GM18519 (cell line): ENCODE measurements around the gene ERCC4.

Experiments used
- ATAC-seq: cut with Tn5 transposase; IDR thresholded peaks from one replicate; pipeline ENCODE4 v1.9.1; 2021; ENCODE audit warnings: mild to moderate bottlenecking, moderate library complexity; ENCODE audit not compliant: unreplicated experiment, low FRiP score

ERCC4 gene

GRCh38 chr16:13988038-13988437 is 68.1 kb downstream of the ERCC4 start:
- ATAC-seq, result no peak

GRCh38 chr16:13992322-13992721 is 72.4 kb downstream of the ERCC4 start:
- ATAC-seq, result no peak

- ATAC-seq, result no peak
Measured at GRCh38 chr16:13992976-13993375, 73.0 kb downstream of the ERCC4 start.

- no peak for ATAC-seq
Measured at GRCh38 chr16:13994239-13995106, 74.5 kb downstream of the ERCC4 start.

DNA sequence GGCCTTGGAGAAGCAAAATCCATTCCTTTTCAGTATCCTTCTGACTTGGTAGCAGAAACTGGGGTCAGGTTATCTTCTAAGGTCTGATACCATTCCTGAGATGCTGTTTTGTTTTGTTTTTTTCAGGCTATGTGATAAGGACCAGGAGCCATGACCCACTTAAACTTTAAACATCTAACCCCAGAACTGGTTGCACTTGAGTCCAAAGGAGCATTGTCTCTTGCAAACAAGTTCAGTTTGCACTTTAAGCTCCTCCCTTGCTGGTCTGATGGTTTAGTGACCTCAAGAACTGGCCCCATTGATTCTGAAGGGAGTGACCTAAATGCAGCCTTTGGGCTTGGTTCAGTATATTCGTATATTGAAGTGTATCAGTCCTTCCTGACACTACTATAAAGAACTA is 75.2 kb downstream of the ERCC4 start:
- no peak for ATAC-seq

DNA sequence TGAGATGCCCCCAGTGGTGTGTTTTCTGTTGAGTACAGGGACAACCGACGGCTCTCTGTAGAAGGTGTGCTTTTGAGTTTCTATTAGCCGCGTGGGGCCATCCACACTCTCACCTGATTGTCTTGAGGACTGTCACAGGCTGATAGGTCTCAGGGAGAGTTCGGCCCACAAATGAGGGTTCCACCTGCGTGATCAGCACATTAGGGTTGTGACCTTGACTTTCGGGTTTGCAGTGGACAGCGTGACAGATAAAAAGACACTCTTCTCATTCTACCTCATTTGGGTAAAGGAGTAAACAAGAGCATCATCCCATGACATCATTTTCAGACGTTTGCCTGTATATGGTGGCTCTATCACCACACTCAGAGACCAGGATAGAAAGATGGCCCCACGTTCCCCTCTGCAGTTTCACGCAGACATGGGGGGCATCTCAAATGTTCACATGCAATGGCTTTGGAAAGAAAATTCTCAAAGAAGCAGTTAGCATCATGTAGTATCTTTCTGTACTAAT is 76.9 kb downstream of the ERCC4 start:
- ATAC-seq, result no peak

DNA sequence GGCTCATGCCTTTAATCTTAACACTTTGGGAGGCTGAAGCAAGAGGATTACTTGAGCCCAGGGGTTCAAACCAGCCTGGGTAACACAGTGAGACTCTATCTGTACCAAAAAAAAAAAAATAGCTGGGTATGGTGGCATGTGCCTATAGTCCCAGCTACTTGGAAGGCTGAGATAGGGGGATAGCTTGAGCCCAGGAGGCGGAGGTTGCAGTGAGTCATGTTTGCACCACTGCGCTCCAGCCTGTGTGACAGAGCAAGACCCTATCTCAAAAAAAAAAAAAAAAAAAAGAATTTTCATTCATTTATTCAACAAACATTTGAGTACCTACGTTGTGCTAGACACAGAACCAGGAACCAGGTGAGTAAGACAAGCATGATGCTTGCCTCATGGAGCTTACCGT is 77.6 kb downstream of the ERCC4 start:
- ATAC-seq, result no peak

- peak; percentile 56 for ATAC-seq
Measured at GRCh38 chr16:13997933-13998332, 78.0 kb downstream of the ERCC4 start.

DNA sequence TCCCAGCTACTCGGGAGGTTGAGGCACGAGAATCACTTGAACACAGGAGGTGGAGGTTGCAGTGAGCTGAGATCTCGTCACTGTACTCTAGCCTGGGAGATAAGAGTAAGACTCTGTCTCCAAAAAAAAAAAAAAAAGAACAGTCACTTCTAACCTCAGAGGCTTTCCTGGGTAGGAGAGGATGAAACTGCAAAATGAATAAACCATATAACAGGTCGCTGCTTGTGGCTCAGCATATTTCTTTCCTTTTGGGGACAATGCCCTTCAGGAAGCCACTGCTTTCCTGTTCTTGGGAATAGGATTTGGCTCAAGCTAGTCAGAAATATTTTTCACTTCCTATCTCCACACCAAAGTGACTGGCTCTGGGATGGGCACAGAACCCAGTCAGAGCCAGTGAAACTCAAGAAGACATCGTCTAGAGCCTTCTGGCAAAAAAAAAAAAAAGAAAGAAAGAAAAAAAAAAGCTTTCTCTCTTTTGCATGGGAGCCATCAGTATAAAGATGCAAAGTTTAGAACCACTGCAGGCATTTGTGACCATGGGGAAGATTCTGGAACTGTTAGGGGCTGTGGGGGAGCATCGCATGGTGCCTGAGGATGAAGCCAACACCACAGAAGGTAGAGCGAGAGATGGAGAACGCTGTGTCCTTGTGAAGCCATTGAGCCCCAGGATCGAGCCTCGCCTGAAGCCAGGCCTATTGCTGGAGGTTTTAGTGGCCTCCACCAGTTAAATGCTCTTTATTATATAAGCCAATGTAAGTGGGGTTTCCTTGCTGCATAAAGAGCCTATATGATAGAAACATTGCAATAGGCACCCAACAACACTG is 79.3 kb downstream of the ERCC4 start:
- no peak for ATAC-seq

- ATAC-seq, result no peak
Measured at GRCh38 chr16:13999895-14000425, 80.0 kb downstream of the ERCC4 start.

GRCh38 chr16:14001521-14001920 is 81.6 kb downstream of the ERCC4 start:
- ATAC-seq, result no peak
